AG09319 (cell line): ENCODE measurements around the gene GFOD2.
"Not testable (repeated sequence)": the region's sequence is repeated elsewhere in the genome, so short reads cannot be mapped to it uniquely, and the experiment has no call there.

Experiments used
- DNase-seq: peaks from one replicate; pipeline ENCODE4 v3.0.0-alpha.2; 2010; ENCODE audit warnings: low read depth; ENCODE audit errors: extremely low read depth
- TF ChIP-seq, protein P1 (sequence below): IDR thresholded peaks from 2 replicates; pipeline ENCODE4 v1.5.1; 2011; ENCODE audit warnings: low read depth, mild to moderate bottlenecking, inconsistent platforms, low read length, moderate library complexity

GFOD2 gene

GRCh38 chr16:67703626-67704025, 15.5 kb downstream of the GFOD2 start:
- TF ChIP-seq, protein P1, sequence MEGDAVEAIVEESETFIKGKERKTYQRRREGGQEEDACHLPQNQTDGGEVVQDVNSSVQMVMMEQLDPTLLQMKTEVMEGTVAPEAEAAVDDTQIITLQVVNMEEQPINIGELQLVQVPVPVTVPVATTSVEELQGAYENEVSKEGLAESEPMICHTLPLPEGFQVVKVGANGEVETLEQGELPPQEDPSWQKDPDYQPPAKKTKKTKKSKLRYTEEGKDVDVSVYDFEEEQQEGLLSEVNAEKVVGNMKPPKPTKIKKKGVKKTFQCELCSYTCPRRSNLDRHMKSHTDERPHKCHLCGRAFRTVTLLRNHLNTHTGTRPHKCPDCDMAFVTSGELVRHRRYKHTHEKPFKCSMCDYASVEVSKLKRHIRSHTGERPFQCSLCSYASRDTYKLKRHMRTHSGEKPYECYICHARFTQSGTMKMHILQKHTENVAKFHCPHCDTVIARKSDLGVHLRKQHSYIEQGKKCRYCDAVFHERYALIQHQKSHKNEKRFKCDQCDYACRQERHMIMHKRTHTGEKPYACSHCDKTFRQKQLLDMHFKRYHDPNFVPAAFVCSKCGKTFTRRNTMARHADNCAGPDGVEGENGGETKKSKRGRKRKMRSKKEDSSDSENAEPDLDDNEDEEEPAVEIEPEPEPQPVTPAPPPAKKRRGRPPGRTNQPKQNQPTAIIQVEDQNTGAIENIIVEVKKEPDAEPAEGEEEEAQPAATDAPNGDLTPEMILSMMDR: no peak

GRCh38 chr16:67702130-67702529, 17.0 kb downstream of the GFOD2 start:
- TF ChIP-seq, protein P1: no peak
- DNase-seq: no peak

More at GRCh38 chr16:67703626-67704025, 15.5 kb downstream of the GFOD2 start:
- no peak for DNase-seq

DNA sequence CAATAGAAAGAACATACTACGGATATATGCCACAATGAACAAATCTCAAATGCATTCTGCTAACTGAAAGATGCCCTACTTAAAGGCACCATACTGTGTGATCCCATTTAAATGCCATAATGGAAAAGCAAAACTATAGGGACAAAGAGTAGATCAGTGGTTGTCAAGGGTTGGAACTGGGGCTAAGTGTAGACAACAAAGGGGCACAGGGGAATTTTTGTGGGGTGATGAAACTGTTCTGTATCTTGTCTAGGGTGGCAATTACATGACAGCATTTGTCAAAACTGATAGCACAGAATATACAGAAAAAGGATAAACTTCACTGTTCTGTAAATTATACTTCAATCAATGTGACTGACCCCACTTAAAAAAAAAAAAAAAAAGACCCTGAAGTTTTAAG, 17.7 kb downstream of the GFOD2 start:
- TF ChIP-seq, protein P1: no peak
- DNase-seq: no peak

GRCh38 chr16:67699265-67699664, 19.9 kb downstream of the GFOD2 start:
- no peak for DNase-seq
- TF ChIP-seq, protein P1: no peak

GRCh38 chr16:67697422-67698185, 21.5 kb downstream of the GFOD2 start:
- DNase-seq: no peak

DNA sequence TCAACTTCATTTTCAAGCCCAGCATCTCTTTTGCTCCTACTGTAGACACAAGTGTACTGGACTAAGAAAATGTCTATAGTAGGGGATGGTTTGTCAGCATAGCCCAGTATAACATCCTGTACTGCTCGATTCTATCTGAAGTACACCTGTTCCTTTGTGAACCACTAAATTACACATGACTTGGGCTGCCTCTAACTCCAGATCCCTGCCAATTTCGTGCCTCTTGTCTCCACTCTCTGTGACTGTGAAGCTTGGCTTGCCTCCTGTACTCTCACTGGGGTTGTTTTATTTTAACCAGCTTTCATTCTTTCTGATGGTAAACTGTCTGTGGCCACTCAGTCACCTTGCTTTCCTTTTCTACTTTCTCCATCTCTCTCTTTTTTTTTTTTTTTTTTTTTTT, 24.5 kb downstream of the GFOD2 start:
- no peak for DNase-seq
- TF ChIP-seq, protein P1: no peak

More at GRCh38 chr16:67697422-67698185, 21.5 kb downstream of the GFOD2 start:
- TF ChIP-seq, protein P1: no peak

DNA sequence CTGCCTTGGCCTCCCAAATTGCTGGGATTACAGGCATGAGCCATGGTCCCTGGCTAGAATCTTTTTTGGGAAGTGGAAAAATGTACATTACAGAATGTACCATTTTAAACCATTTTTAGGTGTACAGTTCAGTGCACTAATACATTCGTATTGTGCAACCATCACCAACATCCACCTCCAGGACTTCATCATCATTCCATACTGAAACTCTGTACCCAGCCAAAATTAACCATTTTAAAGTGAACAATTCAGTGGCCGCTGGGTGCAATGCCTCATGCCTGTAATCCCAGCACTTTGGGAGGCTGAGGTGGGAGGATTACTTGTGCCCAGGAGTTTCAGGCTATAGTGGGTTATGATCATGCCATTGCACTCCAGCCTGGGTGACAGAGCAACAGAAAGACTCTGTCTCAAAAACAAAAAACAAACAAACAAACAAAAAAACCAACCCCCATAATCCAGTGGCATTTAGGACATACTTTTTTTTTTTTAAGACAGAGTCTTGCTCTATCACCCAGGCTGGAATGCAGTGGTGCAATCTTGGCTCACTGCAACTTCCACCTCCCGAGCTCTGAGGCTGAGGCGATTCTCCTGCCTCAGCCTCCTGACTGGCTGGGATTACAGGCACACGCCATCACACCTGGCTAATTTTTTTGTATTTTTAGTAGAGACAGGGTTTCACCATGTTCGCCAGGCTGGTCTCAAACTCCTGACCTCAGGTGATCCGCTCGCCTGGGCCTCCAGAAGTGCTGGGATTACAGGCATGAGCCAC, 25.4 kb downstream of the GFOD2 start:
- DNase-seq: not testable (repeated sequence)
